Cerebellar nuclear complex (tissue), 1 donor: Measurements from ENCODE around the gene TRIM2.

Experiments used
- DNase-seq, 2 experiments: peaks; one replicate each; lab custom pipeline; 2025; lab: John Stamatoyannopoulos, UW

Gene TRIM2

DNA sequence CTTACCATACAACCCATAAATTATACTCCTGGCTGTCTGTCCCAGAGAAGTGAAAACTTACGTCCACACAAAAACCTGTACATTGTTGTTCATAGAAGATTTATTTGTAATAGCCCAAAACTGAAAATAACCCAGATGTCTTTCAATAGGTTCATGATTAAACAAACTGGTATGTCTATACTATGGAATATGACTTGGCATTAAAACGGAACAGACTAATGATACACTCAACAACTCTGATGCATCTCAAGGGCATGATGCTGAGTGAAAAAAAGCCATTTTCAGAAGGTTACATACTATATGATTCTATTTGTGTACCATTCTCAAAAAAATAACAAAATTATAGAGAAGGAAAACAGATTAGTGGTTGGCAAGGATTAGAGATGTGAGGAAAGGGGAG, 128.7 kb downstream of the TRIM2 start:
- no peak for DNase-seq

DNA sequence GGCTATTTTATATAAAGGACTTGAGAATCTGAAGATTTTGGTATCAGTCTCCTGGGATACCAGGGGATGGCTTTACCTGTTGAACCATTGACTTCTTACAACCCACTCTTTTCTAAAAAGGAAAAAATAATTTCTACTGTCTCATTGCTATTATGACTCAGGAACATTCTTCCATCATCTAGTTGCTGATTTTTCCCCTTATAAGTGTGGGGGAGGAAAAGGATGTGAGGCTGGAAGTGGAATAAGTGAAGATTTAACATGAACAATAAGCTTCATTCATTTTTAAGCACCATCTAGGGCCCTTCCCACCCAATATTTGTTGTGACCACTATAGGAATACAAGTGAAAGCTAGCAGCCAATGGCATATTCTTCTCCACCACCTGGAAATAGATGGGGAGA, 129.6 kb downstream of the TRIM2 start:
- no peak for DNase-seq

DNA sequence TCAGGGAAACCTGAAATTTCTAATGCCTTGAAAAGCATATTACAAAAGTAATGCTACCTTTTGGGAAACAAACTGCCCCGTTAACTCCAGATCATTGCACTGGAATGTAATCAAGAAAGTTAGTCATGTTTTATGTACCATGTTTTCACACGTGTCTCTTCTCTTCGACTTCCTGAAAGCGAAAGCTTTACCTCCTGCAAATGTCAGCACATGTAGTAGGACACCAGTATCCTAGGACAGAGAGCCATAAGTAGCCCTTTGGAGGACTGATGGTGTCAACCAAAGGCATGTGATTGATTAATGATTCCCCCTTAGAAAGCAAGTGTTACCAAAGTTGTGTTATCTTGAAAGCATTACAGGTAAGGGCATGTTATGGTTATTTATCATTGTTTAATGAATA, 131.4 kb downstream of the TRIM2 start:
- no peak for DNase-seq

DNA sequence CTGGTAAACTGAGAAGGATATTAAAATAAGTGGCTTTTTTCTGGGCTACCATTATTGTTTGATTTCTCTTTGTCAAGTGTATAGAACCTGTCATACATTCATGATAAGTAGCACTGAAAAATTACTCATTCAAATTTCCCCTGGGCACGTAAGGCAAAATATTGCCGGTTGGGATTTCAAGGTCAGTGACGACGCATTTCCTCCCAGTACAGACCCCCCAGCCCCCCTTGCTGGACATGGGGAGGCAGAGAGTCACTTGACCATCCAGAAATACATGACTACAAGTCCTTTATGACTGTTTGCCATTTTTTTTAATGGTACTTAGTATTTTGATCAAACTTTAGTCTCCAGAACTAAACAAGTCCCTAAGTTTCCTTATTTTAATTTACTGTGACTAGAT, 133.4 kb downstream of the TRIM2 start:
- DNase-seq = no peak

DNA sequence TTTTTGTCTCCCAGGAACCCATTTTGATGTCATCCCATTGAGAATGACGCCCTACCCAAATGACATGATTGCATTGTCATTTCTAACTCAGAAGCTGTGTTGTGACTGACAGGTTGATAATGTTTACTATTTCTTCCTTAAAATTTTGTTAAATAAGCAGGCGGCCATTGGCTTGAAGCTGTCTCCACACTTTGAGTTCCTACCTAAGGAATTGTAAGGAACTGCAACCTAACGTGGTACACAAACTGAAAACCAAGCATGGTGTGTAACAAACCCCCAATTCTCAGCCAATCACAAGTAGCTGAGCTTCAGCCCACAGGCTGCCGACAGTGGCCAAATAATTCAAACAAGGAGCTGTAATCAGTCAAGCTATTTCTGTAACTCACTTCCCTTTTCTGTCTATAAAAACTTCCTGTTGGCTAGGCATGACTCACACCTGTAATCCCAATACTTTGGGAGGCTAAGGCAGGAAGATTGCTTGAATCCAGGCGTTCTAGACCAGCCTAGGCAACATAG, 137.4 kb downstream of the TRIM2 start:
- no peak for DNase-seq

DNA sequence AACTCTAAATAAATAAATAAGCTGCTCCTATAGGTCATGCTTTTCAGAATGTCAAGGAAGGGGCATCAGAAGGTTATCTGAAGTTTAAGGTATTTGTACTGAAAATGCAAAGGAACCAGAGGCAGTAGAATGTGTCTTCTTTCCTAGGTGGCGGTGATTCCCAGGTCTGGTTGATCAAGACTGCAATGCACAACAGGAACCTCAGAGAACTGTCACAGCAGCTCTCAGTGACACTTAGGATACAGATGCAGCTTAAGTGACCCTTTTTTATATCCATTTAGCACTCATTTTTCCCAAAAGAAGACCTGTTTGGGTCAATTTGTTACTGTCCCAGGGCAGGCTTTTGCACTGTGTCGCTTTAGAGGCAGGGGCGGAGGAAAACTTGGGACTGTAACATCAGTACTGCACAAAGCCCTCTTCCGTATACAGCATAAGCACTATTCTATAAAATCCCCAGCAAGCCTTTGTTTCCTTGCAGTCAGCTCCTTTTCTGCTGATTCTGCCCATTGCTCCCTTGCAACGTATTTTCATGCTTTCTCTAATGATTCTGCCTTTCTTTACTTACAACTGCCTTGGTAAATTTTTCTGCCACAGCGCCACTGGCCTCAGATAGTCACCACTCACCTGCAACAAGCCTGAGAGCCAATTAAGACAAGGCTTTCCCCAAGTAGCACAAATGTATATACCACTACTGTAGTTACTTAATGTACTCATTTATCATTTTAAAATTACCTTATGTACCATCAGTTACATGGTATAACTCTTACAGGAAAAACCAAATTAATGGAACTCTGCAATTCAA, 138.7 kb downstream of the TRIM2 start:
- no peak for DNase-seq

DNA sequence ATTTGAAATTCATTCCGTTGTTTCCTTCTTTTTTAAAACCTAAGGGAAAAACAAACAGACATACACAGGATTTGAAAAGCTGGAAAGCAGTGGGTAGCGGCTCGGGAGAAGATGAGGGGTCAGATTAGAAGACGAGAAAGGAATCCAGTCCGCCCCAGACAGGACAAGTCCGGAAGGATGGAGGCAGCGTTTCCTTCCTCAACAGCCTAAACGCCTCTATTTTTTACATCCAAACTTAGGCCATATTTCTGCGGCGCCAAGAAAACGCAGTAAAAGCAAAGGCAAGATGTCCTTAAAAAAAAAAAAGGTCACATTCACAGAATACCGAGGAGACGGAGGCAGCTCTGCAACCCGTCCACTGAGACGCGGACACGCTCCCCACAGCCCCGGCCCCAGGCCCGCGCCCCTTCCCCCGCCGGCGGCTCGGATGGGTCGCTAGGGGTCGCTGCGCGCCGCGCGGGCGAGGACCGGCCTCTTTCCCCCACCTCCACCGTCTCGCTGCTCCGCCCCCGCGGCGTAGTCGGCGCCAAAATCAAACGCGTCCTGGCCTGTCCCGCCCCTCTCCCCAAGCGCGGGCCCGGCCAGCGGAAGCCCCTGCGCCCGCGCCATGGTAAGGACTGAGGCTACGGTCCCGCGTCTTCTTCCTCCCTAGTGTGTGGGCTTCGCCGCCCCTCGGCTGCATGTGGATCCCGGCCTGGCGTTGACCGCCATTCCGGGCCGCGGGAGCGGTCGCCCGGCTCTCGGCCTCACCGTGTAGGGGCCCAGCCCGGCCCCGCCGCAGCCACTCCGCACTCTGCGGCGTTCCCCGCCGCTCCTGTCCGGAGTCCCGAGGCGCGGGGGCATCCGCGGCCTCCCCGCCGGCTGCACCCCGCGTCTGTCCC, 140.1 kb downstream of the TRIM2 start, which contains the start of gene MND1:
MND1 (plus strand) TSS at position 558 of the 881 bp plus-strand sequence; CDS start at position 608, 50 bp downstream.
- DNase-seq = peak in 1 of 2 experiments; percentile 20

DNA sequence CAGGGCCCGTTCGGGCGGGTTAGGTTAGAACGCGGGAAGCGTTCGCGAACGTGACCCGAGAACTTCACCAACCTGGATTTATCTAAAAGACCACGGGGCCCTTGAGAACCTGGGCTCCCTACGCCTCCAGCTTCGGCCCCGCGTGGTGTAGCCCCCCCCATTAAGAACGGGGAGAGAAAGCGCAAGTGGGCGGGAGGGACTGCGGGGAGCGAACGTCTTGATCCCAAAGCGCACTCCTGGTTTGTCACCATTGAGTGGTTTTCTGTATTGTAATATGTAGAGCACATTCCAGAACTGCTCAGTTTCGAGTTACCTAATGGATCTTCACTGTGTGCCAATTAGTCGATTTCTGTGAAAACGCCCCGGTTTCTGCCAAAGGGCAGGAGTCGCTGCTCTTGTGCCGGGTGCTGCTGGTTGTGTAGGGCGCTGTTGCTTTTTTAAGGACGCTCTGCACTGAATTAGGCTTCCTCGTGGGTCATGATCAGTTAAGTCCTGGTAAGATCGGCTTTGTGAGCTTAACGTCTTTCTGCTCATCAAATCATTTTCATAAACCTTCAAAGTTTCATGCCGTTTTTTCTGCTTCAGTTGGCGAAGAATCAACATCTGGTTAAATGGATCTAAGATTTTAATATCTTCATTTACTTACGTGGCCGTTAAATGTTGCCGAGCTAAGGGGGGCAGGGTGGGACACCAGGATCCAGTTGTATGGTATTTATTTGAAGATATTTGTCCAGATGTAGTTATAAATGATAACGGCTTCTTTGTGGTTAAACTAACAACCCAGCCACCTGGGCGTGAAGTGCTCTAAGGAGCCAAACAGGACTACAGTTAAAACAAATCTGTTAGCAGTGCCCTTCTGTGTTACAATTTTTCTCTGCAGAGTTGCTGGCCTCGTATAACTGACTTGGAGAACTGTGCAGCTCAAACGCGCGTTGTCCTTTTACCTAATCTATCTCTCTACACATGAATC, 141.1 kb downstream of the TRIM2 start:
- no peak for DNase-seq

DNA sequence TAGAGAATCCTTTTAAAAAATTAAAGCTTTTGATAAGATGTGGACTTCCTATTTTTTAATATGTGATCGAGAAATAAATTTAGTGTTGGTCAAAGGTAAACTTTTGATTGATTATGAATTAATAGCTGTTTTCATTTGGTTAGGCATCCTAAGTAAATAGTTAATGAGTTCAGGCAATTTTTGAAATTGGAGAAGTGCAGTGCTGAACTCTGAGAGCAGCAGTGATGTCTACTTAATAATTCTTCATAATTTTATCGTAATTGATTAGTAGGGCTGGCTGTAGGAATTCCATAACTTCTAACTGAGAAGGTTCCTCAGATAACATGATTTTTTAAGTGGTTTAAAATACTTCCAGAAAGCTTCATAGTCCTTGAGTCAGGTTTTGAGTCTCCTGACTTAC, 141.8 kb downstream of the TRIM2 start:
- no peak for DNase-seq

DNA sequence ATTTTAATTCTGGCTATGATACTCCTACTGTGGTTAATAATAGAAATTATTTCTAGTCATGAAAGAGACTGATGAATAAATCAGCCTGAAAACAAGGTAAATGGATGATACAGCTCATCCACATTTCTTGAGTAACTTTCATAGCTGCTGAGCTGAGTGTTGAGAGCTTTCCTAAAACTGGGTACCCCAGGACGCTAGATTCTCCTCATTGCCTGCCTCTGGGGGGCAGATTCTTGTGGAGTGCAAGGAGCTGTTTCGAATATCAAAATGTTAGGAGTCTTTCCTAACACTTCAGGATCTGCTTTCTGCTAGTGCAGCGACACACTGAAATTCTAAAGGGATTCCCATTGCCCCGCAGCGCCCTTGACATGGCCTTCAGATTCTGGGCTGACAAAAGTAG, 142.3 kb downstream of the TRIM2 start:
- DNase-seq = no peak

DNA sequence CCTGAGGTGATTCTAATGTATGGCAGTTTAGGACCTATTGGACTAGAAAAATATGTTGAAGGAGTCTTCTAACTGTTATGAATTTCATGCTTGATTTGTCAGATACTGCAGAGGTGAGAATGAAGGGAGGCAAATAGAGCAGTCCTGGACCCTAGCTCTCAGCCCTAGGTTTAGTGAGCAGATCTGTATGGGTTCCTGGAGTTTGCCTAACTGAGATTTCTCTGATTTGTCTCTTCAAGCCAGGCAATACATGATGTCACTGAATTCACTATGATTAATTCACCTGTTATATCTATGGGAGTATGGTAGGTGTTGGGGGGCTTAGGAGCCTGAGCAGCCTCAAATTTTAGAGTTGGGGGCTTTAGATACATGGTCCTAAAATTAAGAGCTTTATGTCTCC, 142.9 kb downstream of the TRIM2 start:
- DNase-seq = no peak

DNA sequence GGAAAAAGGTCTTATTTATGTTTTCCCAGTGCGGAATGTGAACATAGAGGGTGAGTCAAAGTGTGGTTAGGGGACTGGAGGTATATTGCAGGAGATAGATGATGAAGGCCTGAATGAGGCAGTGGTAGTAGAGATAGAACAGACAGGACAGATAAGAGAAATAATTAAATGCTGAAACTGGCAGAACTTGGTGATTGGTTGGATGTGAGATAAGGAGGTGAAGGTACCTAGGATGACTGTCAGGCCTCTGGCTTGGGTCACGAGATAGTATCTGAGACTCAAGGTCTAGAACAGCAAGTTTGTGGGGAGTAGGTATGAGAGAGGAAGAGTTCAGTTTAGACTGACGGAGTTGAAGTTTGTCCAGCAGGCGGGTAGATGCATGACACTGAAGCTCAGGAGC, 143.8 kb downstream of the TRIM2 start:
- no peak for DNase-seq

DNA sequence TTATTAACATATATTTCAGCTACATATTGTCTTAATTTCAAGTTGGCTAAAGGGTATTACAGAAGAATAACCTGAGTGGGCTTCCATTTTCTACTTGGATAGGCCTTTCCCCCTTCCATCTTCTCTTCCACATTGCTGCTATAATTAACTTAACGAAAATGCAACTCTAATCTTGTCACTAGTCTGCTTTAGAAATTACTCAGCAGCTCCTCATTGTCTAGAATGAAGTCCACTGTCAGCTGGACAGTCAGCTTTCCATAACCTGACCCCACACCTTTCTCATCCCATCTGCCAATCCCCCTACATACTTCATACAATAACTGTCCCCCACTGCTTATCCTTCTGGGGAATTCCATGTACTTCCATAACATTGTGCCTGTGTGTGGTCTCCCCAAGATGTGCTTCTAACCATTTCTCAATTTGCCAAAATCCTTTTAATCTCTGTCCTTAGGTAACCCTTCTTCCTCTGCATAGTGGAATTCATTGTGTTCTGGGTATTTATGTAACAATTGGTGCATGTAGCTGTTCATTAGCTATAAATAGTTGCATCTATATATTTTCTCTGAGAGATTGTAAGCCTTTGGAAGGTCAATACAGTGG, 145.1 kb downstream of the TRIM2 start:
- DNase-seq = no peak

DNA sequence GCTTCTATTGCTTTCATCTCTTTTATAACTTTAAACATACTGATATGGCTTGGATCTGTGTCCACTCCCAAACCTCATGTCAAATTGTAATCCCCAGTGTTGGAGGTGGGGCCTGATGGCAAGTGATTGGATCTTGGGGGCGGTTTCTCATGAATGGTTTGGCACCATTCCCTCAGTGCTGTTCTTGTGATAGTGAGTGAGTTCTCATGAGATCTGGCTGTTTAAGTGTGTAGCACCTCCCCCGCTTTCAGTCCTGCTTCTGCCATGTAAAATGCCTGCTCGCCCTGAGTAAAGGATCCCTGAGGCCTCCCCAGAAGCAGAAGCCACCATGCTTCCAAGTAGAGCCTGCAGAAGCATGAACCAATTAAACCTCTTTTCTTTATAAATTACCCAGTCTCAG, 157.9 kb downstream of the TRIM2 start:
- no peak for DNase-seq

DNA sequence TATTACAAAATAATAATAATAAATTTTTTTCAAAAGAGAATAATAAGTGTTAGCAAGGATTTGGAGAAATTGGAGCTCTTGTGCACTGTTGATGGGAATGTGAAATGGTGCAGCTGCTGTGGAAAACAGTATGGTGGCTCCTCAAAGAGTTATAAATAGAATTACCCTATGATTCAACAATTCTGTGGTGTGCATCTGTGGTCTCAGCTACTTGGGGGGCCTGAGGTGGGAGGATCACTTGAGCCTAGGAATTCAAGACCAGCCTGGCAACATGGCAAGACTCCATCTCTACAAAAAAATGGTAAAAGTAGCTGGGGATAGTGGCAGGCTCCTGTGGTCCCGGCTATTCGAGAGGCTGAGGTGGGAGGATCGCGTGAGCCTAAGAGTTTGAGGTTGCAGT, 159.8 kb downstream of the TRIM2 start:
- no peak for DNase-seq

DNA sequence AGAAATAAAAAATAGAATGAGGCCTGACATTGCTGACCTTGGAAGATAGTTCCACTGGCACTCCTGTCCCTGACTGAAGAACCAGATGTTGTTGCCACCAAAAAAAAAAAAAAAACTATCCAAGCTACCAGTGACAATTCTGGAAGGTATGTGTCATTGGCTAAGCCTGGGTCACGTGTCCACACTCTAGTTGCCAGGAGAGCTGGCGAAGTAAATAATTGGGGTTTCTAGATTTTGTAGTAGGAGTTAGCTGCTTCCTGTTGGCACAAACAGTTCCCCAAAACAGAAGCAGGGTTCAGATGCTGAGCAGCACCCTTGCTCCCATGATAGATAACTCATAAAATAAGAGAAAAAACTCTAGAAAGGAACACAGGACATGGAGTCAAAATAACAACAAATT, 160.8 kb downstream of the TRIM2 start:
- no peak for DNase-seq

DNA sequence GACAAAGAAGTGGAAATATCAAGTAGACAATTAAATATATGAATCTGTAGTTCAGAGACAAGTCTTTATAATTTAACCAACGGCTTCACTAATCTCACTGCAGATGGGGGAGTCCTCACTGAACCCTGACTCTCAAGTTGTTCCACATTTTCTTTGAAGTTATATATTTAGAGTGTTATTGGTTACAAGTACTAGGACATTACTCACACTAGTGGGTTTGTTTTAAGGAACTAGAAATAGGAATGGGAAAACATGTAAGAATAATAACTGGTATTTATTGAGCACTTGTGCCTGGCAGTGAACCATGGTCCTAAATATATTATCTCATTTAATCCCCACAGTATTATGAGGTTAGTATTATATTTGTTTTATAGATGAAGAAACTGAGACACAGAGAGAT, 162.2 kb downstream of the TRIM2 start:
- DNase-seq = no peak

DNA sequence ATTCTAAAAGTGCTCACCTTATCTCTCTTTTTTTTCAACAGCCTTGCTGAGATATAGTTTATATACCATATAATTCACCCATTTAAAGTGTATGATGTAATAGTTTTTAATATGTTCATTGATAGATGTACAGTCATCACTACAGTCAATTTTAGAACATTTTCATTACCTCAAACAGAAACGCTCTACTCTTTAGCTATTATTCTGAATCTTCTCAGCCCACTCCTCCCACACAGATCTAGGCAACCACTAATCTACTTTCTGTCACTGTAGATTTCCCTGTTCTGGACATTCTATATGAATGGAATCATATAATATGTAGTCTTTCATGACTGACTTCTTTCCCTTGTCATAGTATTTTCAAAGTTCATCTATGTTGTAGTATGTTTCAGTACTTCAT, 162.8 kb downstream of the TRIM2 start:
- no peak for DNase-seq

DNA sequence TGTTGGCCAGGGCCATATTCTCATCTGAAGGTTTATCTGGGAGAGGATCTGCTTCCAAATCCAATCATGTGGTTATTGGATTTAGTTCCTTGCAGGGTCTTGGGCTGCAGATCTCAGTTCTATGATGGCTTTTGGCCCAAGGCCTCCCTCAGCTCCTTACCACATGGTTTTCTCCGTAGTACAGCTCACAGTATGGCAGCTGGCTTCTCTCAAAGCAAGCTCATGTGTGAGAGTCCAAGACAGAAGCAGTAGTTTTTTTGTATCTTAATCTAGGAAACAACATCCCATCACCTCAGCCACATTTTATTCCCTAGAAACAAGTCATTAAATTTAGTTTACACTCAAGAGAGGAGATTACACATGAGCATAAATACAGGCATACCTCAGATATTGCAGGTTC, 164.8 kb downstream of the TRIM2 start:
- no peak for DNase-seq

DNA sequence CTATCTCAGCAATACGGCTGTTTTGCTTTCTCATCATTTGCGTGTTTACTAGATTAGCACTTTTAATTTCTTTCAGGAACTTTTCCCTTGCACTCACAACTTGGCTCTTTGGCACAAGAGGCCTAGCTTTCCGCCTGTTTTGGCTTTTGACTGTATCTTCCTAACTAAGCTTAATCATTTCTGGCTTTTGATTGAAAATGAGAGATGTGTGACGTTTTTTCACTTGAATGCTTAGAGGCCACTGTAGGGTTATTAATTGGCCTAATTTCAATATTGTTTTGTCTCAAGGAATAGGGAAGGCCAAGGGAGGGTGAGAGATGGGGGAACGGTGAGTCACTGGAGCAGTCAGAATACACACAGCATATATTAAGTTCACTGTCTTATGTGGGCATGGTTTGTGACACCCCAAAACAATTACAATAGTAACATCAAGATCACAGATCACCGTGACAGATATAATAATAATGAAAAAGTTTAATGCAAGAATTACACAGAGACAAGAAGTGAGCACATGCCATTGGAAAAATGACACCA, 167.5 kb downstream of the TRIM2 start:
- DNase-seq = no peak

DNA sequence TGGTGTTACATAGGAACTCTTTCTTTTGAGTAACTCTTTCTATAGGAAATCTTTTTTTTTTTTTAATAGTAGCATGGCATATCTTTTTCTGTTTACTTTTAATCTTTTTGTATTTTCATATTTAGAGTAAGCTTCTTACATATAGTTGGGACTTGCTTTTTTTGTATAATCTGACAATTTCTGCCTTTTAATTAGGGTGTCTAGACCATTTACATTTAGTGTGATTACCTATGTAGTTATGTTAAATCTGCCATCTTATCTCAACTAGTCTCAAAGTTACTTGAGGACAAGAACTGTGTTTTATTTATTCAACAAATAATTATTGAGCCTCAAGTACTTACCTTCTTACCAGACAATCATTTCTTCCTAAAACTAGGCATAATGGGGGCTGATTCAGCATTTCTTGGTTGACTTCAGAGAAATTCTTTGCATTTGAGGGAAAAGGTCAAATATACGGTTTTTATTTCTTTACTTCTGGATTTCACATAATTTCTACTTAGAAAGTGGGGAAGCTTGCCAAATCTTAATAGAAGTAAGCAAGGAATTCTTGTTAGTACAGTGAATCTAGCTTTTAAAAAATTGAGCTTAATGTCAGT, 168.8 kb downstream of the TRIM2 start:
- no peak for DNase-seq
